ENCODE measurements around the gene PDE3A.

PDE3A gene

DNA sequence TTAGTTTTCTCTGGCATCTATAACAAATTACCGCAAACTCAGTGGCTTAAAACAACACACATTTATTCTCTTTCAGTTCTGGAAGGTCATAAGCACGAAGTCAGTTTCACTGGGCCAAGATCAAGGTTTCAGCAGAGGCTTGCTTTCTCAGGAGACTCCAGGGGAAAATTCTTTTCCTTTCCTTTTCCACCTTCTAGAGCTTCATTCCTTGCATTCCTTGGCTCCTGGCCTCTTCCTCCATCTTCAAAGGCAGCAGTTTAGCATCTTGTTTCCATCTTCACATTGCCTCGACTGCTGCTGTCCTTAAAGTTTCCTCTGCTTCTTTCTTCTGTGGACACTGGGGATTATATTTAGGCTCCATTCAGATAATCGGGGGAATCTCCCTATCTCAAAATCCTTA, 106.1 kb downstream of the PDE3A start:
- no peak overlapping the region for H3K4me3 ChIP-seq (ENCODE audit: low read depth, low read length)
- no peaks in the 10 kb centered on the region for H3K4me1 ChIP-seq (ENCODE audit: control insufficient read depth, insufficient read depth, low read length)
- no peak overlapping the region for H3K27ac ChIP-seq (ENCODE audit: low read depth, low read length)
- H3K9ac ChIP-seq (ENCODE audit: low read length): no peak overlapping the region
- H3K27me3 ChIP-seq (ENCODE audit: control insufficient read depth, insufficient read depth, low read length): no peaks in the 10 kb centered on the region
- H3K9me3 ChIP-seq (ENCODE audit: control insufficient read depth, insufficient read depth, low read depth, low read length): peaks cover 6% of the 10 kb centered on the region; the same call in 1 of the 2 replicates
- H3K36me3 ChIP-seq (ENCODE audit: control insufficient read depth, insufficient read depth, low read length): no peaks in the 10 kb centered on the region

- Histone ChIP-seq H3K4me3 (ENCODE audit: low read depth, low read length) (no peak overlapping the region), H3K27ac (ENCODE audit: low read depth, low read length) (no peak overlapping the region), H3K27me3 (ENCODE audit: control insufficient read depth, insufficient read depth, low read length) (no peaks in the 10 kb centered on the region), H3K36me3 (ENCODE audit: control insufficient read depth, insufficient read depth, low read length) (no peaks in the 10 kb centered on the region), H3K9me3 (ENCODE audit: control insufficient read depth, insufficient read depth, low read depth, low read length) (peaks cover 6% of the 10 kb centered on the region; the same call in 1 of the 2 replicates), H3K9ac (ENCODE audit: low read length) (no peak overlapping the region), H3K4me1 (ENCODE audit: control insufficient read depth, insufficient read depth, low read length) (no peaks in the 10 kb centered on the region)
Observed at GRCh38 chr12:20475542-20475941, 107.2 kb downstream of the PDE3A start.

- Histone ChIP-seq H3K27ac (ENCODE audit: low read depth, low read length) (no peak overlapping the region), H3K27me3 (ENCODE audit: control insufficient read depth, insufficient read depth, low read length) (no peaks in the 10 kb centered on the region), H3K4me1 (ENCODE audit: control insufficient read depth, insufficient read depth, low read length) (no peaks in the 10 kb centered on the region), H3K9ac (ENCODE audit: low read length) (no peak overlapping the region), H3K9me3 (ENCODE audit: control insufficient read depth, insufficient read depth, low read depth, low read length) (peaks cover 6% of the 10 kb centered on the region; the same call in 1 of the 2 replicates), H3K4me3 (ENCODE audit: low read depth, low read length) (no peak overlapping the region), H3K36me3 (ENCODE audit: control insufficient read depth, insufficient read depth, low read length) (no peaks in the 10 kb centered on the region)
Observed at GRCh38 chr12:20476551-20476950, 108.2 kb downstream of the PDE3A start.

- Histone ChIP-seq H3K9me3 (ENCODE audit: control insufficient read depth, insufficient read depth, low read depth, low read length) (peaks cover 6% of the 10 kb centered on the region; the same call in 1 of the 2 replicates), H3K36me3 (ENCODE audit: control insufficient read depth, insufficient read depth, low read length) (no peaks in the 10 kb centered on the region), H3K27ac (ENCODE audit: low read depth, low read length) (no peak overlapping the region), H3K9ac (ENCODE audit: low read length) (no peak overlapping the region), H3K27me3 (ENCODE audit: control insufficient read depth, insufficient read depth, low read length) (no peaks in the 10 kb centered on the region), H3K4me3 (ENCODE audit: low read depth, low read length) (no peak overlapping the region), H3K4me1 (ENCODE audit: control insufficient read depth, insufficient read depth, low read length) (no peaks in the 10 kb centered on the region)
Observed at GRCh38 chr12:20477255-20477654, 108.9 kb downstream of the PDE3A start.

- no peaks in the 10 kb centered on the region for H3K36me3 ChIP-seq (ENCODE audit: control insufficient read depth, insufficient read depth, low read length)
Observed at GRCh38 chr12:20477672-20478071, 109.3 kb downstream of the PDE3A start.

DNA sequence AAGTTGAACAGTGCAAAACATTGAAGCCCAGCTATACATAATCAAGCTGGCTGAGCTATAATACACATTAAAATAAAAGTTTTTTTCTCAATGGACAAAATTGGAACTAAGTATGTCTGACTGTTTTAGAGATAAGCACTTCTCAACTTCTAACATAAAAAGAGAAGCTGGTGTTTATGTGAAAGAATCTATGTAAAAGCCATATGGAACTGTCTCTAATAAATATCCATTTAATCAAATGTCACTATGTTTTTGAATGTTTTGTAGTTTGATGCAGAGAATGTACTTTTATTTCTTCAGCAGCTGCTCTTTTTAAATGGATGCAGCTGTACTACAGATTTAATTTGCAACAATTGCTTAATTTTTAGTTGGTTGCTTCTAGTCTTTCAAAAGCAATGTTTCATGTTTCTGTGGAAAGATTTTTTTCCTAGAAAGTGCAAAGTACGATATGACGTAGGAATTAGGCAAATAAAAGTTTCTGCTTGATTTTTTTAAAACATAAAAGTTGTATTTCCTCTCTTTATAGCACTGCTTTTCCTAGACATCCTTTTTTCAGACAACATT, 114.2 kb downstream of the PDE3A start:
- Histone ChIP-seq H3K4me1 (ENCODE audit: control insufficient read depth, insufficient read depth, low read length) (no peaks in the 10 kb centered on the region), H3K4me3 (ENCODE audit: low read depth, low read length) (no peak overlapping the region), H3K27ac (ENCODE audit: low read depth, low read length) (no peak overlapping the region), H3K36me3 (ENCODE audit: control insufficient read depth, insufficient read depth, low read length) (no peaks in the 10 kb centered on the region), H3K27me3 (ENCODE audit: control insufficient read depth, insufficient read depth, low read length) (no peaks in the 10 kb centered on the region), H3K9ac (ENCODE audit: low read length) (no peak overlapping the region), H3K9me3 (ENCODE audit: control insufficient read depth, insufficient read depth, low read depth, low read length) (no peaks in the 10 kb centered on the region)

More at GRCh38 chr12:20477672-20478071, 109.3 kb downstream of the PDE3A start:
- no peak overlapping the region for H3K27ac ChIP-seq (ENCODE audit: low read depth, low read length)
- no peak overlapping the region for H3K9ac ChIP-seq (ENCODE audit: low read length)
- H3K4me3 ChIP-seq (ENCODE audit: low read depth, low read length): no peak overlapping the region
- no peaks in the 10 kb centered on the region for H3K4me1 ChIP-seq (ENCODE audit: control insufficient read depth, insufficient read depth, low read length)
- H3K27me3 ChIP-seq (ENCODE audit: control insufficient read depth, insufficient read depth, low read length): no peaks in the 10 kb centered on the region
- H3K9me3 ChIP-seq (ENCODE audit: control insufficient read depth, insufficient read depth, low read depth, low read length): peaks cover 6% of the 10 kb centered on the region; the same call in 1 of the 2 replicates

- H3K36me3 ChIP-seq (ENCODE audit: control insufficient read depth, insufficient read depth, low read length): no peaks in the 10 kb centered on the region
- H3K9ac ChIP-seq (ENCODE audit: low read length): no peak overlapping the region
- H3K9me3 ChIP-seq (ENCODE audit: control insufficient read depth, insufficient read depth, low read depth, low read length): no peaks in the 10 kb centered on the region
- H3K4me3 ChIP-seq (ENCODE audit: low read depth, low read length): no peak overlapping the region
- H3K4me1 ChIP-seq (ENCODE audit: control insufficient read depth, insufficient read depth, low read length): no peaks in the 10 kb centered on the region
- H3K27me3 ChIP-seq (ENCODE audit: control insufficient read depth, insufficient read depth, low read length): no peaks in the 10 kb centered on the region
- H3K27ac ChIP-seq (ENCODE audit: low read depth, low read length): no peak overlapping the region
Observed at GRCh38 chr12:20483776-20484175, 115.4 kb downstream of the PDE3A start.

- Histone ChIP-seq H3K9me3 (ENCODE audit: control insufficient read depth, insufficient read depth, low read depth, low read length) (no peaks in the 10 kb centered on the region), H3K4me1 (ENCODE audit: control insufficient read depth, insufficient read depth, low read length) (no peaks in the 10 kb centered on the region), H3K36me3 (ENCODE audit: control insufficient read depth, insufficient read depth, low read length) (no peaks in the 10 kb centered on the region), H3K4me3 (ENCODE audit: low read depth, low read length) (no peak overlapping the region), H3K9ac (ENCODE audit: low read length) (no peak overlapping the region), H3K27me3 (ENCODE audit: control insufficient read depth, insufficient read depth, low read length) (no peaks in the 10 kb centered on the region), H3K27ac (ENCODE audit: low read depth, low read length) (no peak overlapping the region)
Observed at GRCh38 chr12:20486233-20486632, 117.9 kb downstream of the PDE3A start.

DNA sequence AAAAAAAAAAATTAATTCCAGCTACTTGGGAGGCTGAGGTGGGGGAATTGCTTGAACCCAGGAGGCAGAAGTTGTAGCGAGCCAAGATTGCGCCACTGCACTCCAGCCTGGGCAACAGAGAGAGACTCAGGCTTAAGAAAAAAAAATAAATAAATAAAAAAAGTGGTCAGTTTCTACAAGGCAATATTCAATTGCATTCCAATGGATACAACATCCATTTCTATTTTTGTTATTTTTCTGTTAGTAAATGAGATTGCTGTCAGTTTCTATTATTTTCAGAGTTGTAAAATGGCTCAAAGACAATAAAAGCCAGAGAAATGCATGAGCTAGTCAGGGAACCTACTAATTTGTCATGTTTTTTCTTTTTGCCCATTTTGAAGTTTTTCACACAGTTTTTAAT, 119.2 kb downstream of the PDE3A start:
- H3K27ac ChIP-seq (ENCODE audit: low read depth, low read length): no peak overlapping the region
- no peak overlapping the region for H3K4me3 ChIP-seq (ENCODE audit: low read depth, low read length)
- H3K36me3 ChIP-seq (ENCODE audit: control insufficient read depth, insufficient read depth, low read length): no peaks in the 10 kb centered on the region
- H3K4me1 ChIP-seq (ENCODE audit: control insufficient read depth, insufficient read depth, low read length): peaks cover 6% of the 10 kb centered on the region
- H3K27me3 ChIP-seq (ENCODE audit: control insufficient read depth, insufficient read depth, low read length): no peaks in the 10 kb centered on the region
- no peak overlapping the region for H3K9ac ChIP-seq (ENCODE audit: low read length)
- no peaks in the 10 kb centered on the region for H3K9me3 ChIP-seq (ENCODE audit: control insufficient read depth, insufficient read depth, low read depth, low read length)

- Histone ChIP-seq H3K9ac (ENCODE audit: low read length) (no peak overlapping the region), H3K4me3 (ENCODE audit: low read depth, low read length) (no peak overlapping the region), H3K27ac (ENCODE audit: low read depth, low read length) (no peak overlapping the region), H3K36me3 (ENCODE audit: control insufficient read depth, insufficient read depth, low read length) (no peaks in the 10 kb centered on the region), H3K27me3 (ENCODE audit: control insufficient read depth, insufficient read depth, low read length) (no peaks in the 10 kb centered on the region), H3K9me3 (ENCODE audit: control insufficient read depth, insufficient read depth, low read depth, low read length) (no peaks in the 10 kb centered on the region), H3K4me1 (ENCODE audit: control insufficient read depth, insufficient read depth, low read length) (peaks cover 9% of the 10 kb centered on the region)
Observed at GRCh38 chr12:20489645-20490044, 121.3 kb downstream of the PDE3A start.

GRCh38 chr12:20490213-20490612, 121.9 kb downstream of the PDE3A start:
- no peak overlapping the region for H3K4me3 ChIP-seq (ENCODE audit: low read depth, low read length)
- no peak overlapping the region for H3K27ac ChIP-seq (ENCODE audit: low read depth, low read length)
- H3K4me1 ChIP-seq (ENCODE audit: control insufficient read depth, insufficient read depth, low read length): peaks cover 9% of the 10 kb centered on the region
- H3K9me3 ChIP-seq (ENCODE audit: control insufficient read depth, insufficient read depth, low read depth, low read length): no peaks in the 10 kb centered on the region
- no peaks in the 10 kb centered on the region for H3K36me3 ChIP-seq (ENCODE audit: control insufficient read depth, insufficient read depth, low read length)
- no peaks in the 10 kb centered on the region for H3K27me3 ChIP-seq (ENCODE audit: control insufficient read depth, insufficient read depth, low read length)
- H3K9ac ChIP-seq (ENCODE audit: low read length): no peak overlapping the region

- Histone ChIP-seq H3K36me3 (ENCODE audit: control insufficient read depth, insufficient read depth, low read length) (no peaks in the 10 kb centered on the region), H3K27ac (ENCODE audit: low read depth, low read length) (no peak overlapping the region), H3K4me3 (ENCODE audit: low read depth, low read length) (no peak overlapping the region), H3K9ac (ENCODE audit: low read length) (no peak overlapping the region), H3K27me3 (ENCODE audit: control insufficient read depth, insufficient read depth, low read length) (no peaks in the 10 kb centered on the region), H3K4me1 (ENCODE audit: control insufficient read depth, insufficient read depth, low read length) (peaks cover 9% of the 10 kb centered on the region), H3K9me3 (ENCODE audit: control insufficient read depth, insufficient read depth, low read depth, low read length) (no peaks in the 10 kb centered on the region)
Observed at GRCh38 chr12:20491290-20491689, 123.0 kb downstream of the PDE3A start.
